Ascending aorta (tissue), 2 donors: Measurements from ENCODE around the gene ATP10A. TPM values are rescaled to one million over a fixed set of nuclear protein-coding genes. Genes with fewer than 3 reads are reported as not detected.
A peak's percentile ranks its signal among the peaks of the same experiment; 100 is the strongest.

Experiments used
- DNase-seq, 2 donors: peaks; one replicate each; pipeline ENCODE4 v3.0.0-alpha.2; 2019; ENCODE audit warnings: low spot score in 2 of 2
- H3K27ac ChIP-seq, 2 donors: fragments of 200-600 bp; sonication (generic); one replicate each; pipeline ENCODE4 v1.5.1; 2016 to 2017; ENCODE audit warnings: mild to moderate bottlenecking in 1 of 2
- H3K27me3 ChIP-seq: fragments of 200-600 bp; sonication (generic); one replicate; pipeline ENCODE4 v1.5.1; 2017
- H3K36me3 ChIP-seq, 2 donors: fragments of 200-600 bp; sonication (generic); one replicate each; pipeline ENCODE4 v1.5.1; 2016
- H3K4me1 ChIP-seq, 2 donors: fragments of 200-600 bp; sonication (generic); one replicate each; pipeline ENCODE4 v1.5.1; 2016 to 2017; ENCODE audit warnings: mild to moderate bottlenecking in 1 of 2
- H3K4me3 ChIP-seq, 2 donors: fragments of 200-600 bp; sonication (generic); one replicate each; pipeline ENCODE4 v1.5.1; 2016 to 2017; ENCODE audit warnings: mild to moderate bottlenecking in 1 of 2
- H3K9me3 ChIP-seq, 2 donors: fragments of 200-600 bp; sonication (generic); one replicate each; pipeline ENCODE4 v1.5.1; 2016
- CTCF ChIP-seq, 3 experiments: fragments of 200-600 bp in 2 of 3; fragments of 450-650 bp in 1 of 3; sonication (generic) in 2 of 3; IDR thresholded peaks; one replicate each; pipeline ENCODE4 v1.5.1; 2016 to 2019; ENCODE audit warnings: antibody characterized with exemption in 3 of 3, mild to moderate bottlenecking in 1 of 3, moderate library complexity in 1 of 3
- intact Hi-C: fragments of 100-400 bp; cut with DNase I; formaldehyde crosslinking; loops from one replicate; pipeline ENCODE4 v1.15.1; 2023
- total RNA-seq: library from RNA; depleted of rRNA; stranded (reverse); fragments of >200 nt; gene quantifications from one replicate; pipeline ENCODE4 v1.1.0, GENCODE V29; 2016

The ATP10A gene
- total RNA-seq, 1 donor from 2014 or later, result 26.7 TPM

- Histone ChIP-seq H3K27me3 (no peaks in the 10 kb centered on the region), H3K4me3 (no peak overlapping the region), H3K4me1 (peaks cover 29 to 75% of the 10 kb centered on the region in 2 donors), H3K27ac (peak overlapping the region; percentile 82 to 89), H3K9me3 (no peaks in the 10 kb centered on the region), H3K36me3 (no peaks in the 10 kb centered on the region)
- intact Hi-C loops, result no loop called here
- no peak for TF ChIP-seq CTCF (IDR thresholded peaks at IDR 0.05)
- no peak for DNase-seq
Observed at GRCh38 chr15:25802285-25802830, 60.8 kb downstream of the ATP10A start.

- Histone ChIP-seq H3K4me1 (peaks cover 33 to 81% of the 10 kb centered on the region in 2 donors), H3K36me3 (no peaks in the 10 kb centered on the region), H3K4me3 (no peak overlapping the region), H3K9me3 (no peaks in the 10 kb centered on the region), H3K27ac (peak overlapping the region; percentile 82 to 89), H3K27me3 (no peaks in the 10 kb centered on the region)
- intact Hi-C loops, result no loop called here
- no peak for TF ChIP-seq CTCF (IDR thresholded peaks at IDR 0.05)
- DNase-seq, result peak in 1 of 2 donors; percentile 78
Observed at GRCh38 chr15:25801586-25802284, 61.4 kb downstream of the ATP10A start.

- Histone ChIP-seq H3K9me3 (no peaks in the 10 kb centered on the region), H3K27ac (peak overlapping the region; percentile 82 to 89), H3K4me1 (peaks cover 38 to 87% of the 10 kb centered on the region in 2 donors), H3K27me3 (no peaks in the 10 kb centered on the region), H3K4me3 (no peak overlapping the region), H3K36me3 (no peaks in the 10 kb centered on the region)
- TF ChIP-seq CTCF (IDR thresholded peaks at IDR 0.05), result no peak
- intact Hi-C loops, result no loop called here
- no peak for DNase-seq
Observed at GRCh38 chr15:25800761-25801515, 62.2 kb downstream of the ATP10A start.

- Histone ChIP-seq H3K27ac (peak overlapping the region; percentile 82 to 89), H3K9me3 (no peaks in the 10 kb centered on the region), H3K4me1 (peaks cover 36 to 88% of the 10 kb centered on the region in 2 donors), H3K4me3 (no peak overlapping the region), H3K27me3 (no peaks in the 10 kb centered on the region), H3K36me3 (no peaks in the 10 kb centered on the region)
- TF ChIP-seq CTCF (IDR thresholded peaks at IDR 0.05), result no peak
- intact Hi-C loops, result loop anchor here (10.0 kb wide), 1 partner anchor 365 kb away; the partner anchor contains the start of gene UBE3A
- no peak for DNase-seq
Observed at GRCh38 chr15:25799906-25800700, 63.0 kb downstream of the ATP10A start.
